ENCODE results near the gene DNAJC4. TPM values are rescaled to one million over a fixed set of nuclear protein-coding genes. Genes with fewer than 3 reads are reported as not detected.

Gene DNAJC4
- polyA plus RNA-seq, 1 donor (not counting 4 experiments of a cell fraction or from before 2014, with no cell fraction given), result 12.2 TPM

DNA sequence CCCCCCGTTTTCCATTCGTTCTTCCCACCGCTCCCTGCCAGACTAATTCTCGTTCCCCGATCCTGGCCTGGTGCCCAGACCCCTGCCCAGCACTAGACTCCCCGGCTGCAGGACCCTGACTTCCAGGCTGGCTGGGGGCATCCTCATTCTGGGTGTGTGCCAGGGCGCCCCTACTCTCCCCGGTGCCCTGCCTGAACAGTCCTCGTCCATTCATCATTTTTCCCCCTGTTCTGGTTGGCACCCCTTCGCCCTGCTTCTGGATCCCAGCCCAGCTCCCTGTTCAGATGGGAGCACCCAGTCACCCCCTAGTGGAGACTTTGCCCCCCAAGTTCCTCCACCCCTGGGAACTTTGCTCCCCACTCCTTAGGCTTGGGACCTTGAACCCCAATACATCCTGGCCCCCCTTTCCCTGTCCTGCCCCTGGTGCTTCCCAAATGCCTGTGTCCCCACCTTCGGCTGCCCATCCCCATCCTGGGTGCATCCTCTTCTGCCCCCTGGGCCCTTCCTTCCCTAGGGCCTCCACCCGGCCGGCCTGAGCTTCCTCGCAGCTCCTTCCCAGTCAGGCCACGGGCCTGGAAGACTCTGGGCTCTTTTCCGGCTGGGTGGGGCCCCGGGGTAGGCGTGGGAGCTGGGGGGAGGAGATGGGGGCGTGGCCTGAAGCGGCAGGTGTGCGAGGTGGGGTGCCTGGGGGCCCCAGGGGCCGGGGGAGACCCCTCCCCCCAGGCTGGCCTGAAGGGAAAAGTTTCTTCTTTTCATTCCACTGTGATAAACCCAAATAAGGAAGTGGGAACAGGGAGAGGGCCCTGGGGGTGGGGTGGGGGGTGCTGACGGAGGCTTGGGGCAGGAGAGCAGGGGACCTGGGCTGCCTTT lies 21.9 kb downstream of the DNAJC4 start:
- FAIRE-seq, result no peak
- H4K20me1 ChIP-seq (ENCODE audit: control insufficient read depth, extremely low read depth, insufficient read depth, low read length), result peaks cover 8% of the 10 kb centered on the region
- H3K9me3 ChIP-seq (ENCODE audit: control insufficient read depth, low read depth, low read length), result no peaks in the 10 kb centered on the region
- H2AFZ ChIP-seq (ENCODE audit: control insufficient read depth, low read length), result no peak overlapping the region
- peaks cover 19 to 30% of the 10 kb centered on the region in 2 experiments for H3K36me3 ChIP-seq (ENCODE audit: control insufficient read depth in 2 of 2, extremely low read depth in 1 of 2, insufficient read depth in 2 of 2, low read length in 2 of 2)
- H3K9ac ChIP-seq (ENCODE audit: control insufficient read depth, extremely low read depth, insufficient read depth, low read length), result peak overlapping the region; percentile 90
- no peaks in the 10 kb centered on the region for H3K9me1 ChIP-seq (ENCODE audit: control insufficient read depth, extremely low read depth, insufficient read depth, low read length)
- TF ChIP-seq, protein P1, sequence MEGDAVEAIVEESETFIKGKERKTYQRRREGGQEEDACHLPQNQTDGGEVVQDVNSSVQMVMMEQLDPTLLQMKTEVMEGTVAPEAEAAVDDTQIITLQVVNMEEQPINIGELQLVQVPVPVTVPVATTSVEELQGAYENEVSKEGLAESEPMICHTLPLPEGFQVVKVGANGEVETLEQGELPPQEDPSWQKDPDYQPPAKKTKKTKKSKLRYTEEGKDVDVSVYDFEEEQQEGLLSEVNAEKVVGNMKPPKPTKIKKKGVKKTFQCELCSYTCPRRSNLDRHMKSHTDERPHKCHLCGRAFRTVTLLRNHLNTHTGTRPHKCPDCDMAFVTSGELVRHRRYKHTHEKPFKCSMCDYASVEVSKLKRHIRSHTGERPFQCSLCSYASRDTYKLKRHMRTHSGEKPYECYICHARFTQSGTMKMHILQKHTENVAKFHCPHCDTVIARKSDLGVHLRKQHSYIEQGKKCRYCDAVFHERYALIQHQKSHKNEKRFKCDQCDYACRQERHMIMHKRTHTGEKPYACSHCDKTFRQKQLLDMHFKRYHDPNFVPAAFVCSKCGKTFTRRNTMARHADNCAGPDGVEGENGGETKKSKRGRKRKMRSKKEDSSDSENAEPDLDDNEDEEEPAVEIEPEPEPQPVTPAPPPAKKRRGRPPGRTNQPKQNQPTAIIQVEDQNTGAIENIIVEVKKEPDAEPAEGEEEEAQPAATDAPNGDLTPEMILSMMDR (optimal IDR thresholded peaks at IDR 0.05 in 1 of 3, IDR thresholded peaks at IDR 0.05 in 1 of 3, conservative IDR thresholded peaks at IDR 0.05 in 1 of 3; ENCODE audit: extremely low read depth in 1 of 3, insufficient read depth in 2 of 3, low read length in 3 of 3), result peak in 2 of 3 experiments; percentile 40 to 67
- no peak for TF ChIP-seq EZH2 (IDR thresholded peaks at IDR 0.05; ENCODE audit: low read length)
- H3K4me2 ChIP-seq (ENCODE audit: control insufficient read depth, extremely low read depth, insufficient read depth, low read depth, low read length), result peak overlapping the region; percentile 87
- peak overlapping the region; percentile 61 for H3K27ac ChIP-seq (ENCODE audit: control insufficient read depth, insufficient read depth, low read length)
- no peak for DNase-seq (ENCODE audit: low read depth, low spot score)
- H3K4me3 ChIP-seq (ENCODE audit: control insufficient read depth in 2 of 3, extremely low read depth in 1 of 3, insufficient read depth in 2 of 3, low read depth in 1 of 3, low read length in 3 of 3), result peak overlapping the region; percentile 77 to 96 (median 96)
- dilution Hi-C loops (cut with MboI; ENCODE audit: extremely low pct_ligation_motif_present, low sequenced_read_pairs), result no loop called here
- no peaks in the 10 kb centered on the region for H3K27me3 ChIP-seq (ENCODE audit: control insufficient read depth, extremely low read depth, insufficient read depth, low read length)
- peaks cover 37% of the 10 kb centered on the region for H3K79me2 ChIP-seq (ENCODE audit: control insufficient read depth, insufficient read depth, low read length)
- peaks cover 26% of the 10 kb centered on the region for H3K4me1 ChIP-seq (ENCODE audit: control insufficient read depth, extremely low read depth, insufficient read depth, low read length)

DNA sequence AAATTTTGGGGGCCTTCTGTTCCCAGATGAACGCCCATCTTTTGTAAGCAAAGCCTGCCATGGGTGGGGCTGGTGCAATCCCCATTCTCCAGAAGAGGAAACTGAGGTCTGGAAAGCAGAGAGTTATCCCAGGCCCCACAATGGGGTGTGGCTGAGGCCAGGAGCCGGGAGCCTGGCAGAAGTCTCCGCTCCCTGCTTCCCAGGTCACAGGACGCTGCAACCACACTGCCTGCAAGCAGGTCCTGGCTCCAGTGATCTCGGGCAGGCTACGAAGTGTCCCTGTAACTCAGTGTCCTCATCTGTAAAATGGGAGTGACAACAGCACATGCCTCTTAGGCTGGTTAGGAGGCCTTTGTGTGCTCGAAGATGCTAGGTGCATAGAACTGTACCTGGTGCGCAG lies 22.7 kb downstream of the DNAJC4 start:
- dilution Hi-C loops (cut with MboI; ENCODE audit: extremely low pct_ligation_motif_present, low sequenced_read_pairs), result no loop called here
- H3K36me3 ChIP-seq (ENCODE audit: control insufficient read depth in 2 of 2, extremely low read depth in 1 of 2, insufficient read depth in 2 of 2, low read length in 2 of 2), result peaks cover 19 to 30% of the 10 kb centered on the region in 2 experiments
- no peak for FAIRE-seq

More for the DNA sequence above, 22.7 kb downstream of the DNAJC4 start:
- Histone ChIP-seq H3K9me3 (ENCODE audit: control insufficient read depth, low read depth, low read length) (no peaks in the 10 kb centered on the region), H2AFZ (ENCODE audit: control insufficient read depth, low read length) (no peak overlapping the region), H3K4me1 (ENCODE audit: control insufficient read depth, extremely low read depth, insufficient read depth, low read length) (peaks cover 21% of the 10 kb centered on the region), H3K4me2 (ENCODE audit: control insufficient read depth, extremely low read depth, insufficient read depth, low read depth, low read length) (peak overlapping the region; percentile 87), H3K27me3 (ENCODE audit: control insufficient read depth, extremely low read depth, insufficient read depth, low read length) (no peaks in the 10 kb centered on the region), H3K27ac (ENCODE audit: control insufficient read depth, insufficient read depth, low read length) (no peak overlapping the region), H3K4me3 (ENCODE audit: control insufficient read depth in 2 of 3, extremely low read depth in 1 of 3, insufficient read depth in 2 of 3, low read depth in 1 of 3, low read length in 3 of 3) (peak overlapping the region; percentile 77 to 96 (median 96)), H3K79me2 (ENCODE audit: control insufficient read depth, insufficient read depth, low read length) (peaks cover 37% of the 10 kb centered on the region), H3K9ac (ENCODE audit: control insufficient read depth, extremely low read depth, insufficient read depth, low read length) (peak overlapping the region; percentile 90), H3K9me1 (ENCODE audit: control insufficient read depth, extremely low read depth, insufficient read depth, low read length) (no peaks in the 10 kb centered on the region), H4K20me1 (ENCODE audit: control insufficient read depth, extremely low read depth, insufficient read depth, low read length) (peaks cover 8% of the 10 kb centered on the region)
- no peak for DNase-seq (ENCODE audit: low read depth, low spot score)
- TF ChIP-seq, protein P1 (optimal IDR thresholded peaks at IDR 0.05 in 1 of 3, IDR thresholded peaks at IDR 0.05 in 1 of 3, conservative IDR thresholded peaks at IDR 0.05 in 1 of 3; ENCODE audit: extremely low read depth in 1 of 3, insufficient read depth in 2 of 3, low read length in 3 of 3), result no peak
- TF ChIP-seq EZH2 (IDR thresholded peaks at IDR 0.05; ENCODE audit: low read length), result no peak
